ENCODE data around the gene MRPS2.

The MRPS2 gene

GRCh38 chr9:135551456-135551855 lies 51.0 kb downstream of the MRPS2 start:
- POLR2A ChIA-PET, result no interaction called here
- CTCF ChIA-PET, result no interaction called here
- H3K4me3 ChIP-seq (ENCODE audit: low read depth, low read length), result no peak overlapping the region
- TF ChIP-seq, protein P1, sequence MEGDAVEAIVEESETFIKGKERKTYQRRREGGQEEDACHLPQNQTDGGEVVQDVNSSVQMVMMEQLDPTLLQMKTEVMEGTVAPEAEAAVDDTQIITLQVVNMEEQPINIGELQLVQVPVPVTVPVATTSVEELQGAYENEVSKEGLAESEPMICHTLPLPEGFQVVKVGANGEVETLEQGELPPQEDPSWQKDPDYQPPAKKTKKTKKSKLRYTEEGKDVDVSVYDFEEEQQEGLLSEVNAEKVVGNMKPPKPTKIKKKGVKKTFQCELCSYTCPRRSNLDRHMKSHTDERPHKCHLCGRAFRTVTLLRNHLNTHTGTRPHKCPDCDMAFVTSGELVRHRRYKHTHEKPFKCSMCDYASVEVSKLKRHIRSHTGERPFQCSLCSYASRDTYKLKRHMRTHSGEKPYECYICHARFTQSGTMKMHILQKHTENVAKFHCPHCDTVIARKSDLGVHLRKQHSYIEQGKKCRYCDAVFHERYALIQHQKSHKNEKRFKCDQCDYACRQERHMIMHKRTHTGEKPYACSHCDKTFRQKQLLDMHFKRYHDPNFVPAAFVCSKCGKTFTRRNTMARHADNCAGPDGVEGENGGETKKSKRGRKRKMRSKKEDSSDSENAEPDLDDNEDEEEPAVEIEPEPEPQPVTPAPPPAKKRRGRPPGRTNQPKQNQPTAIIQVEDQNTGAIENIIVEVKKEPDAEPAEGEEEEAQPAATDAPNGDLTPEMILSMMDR (IDR thresholded peaks at IDR 0.05; ENCODE audit: insufficient read depth, low read length, missing control alignments), result no peak
- DNase-seq (ENCODE audit: low read depth, low spot score), result no peak

- DNase-seq (ENCODE audit: low read depth, low spot score), result no peak
- ChIA-PET POLR2A (no interaction called here), CTCF (no interaction called here)
- H3K4me3 ChIP-seq (ENCODE audit: low read depth, low read length), result no peak overlapping the region
- TF ChIP-seq, protein P1 (IDR thresholded peaks at IDR 0.05; ENCODE audit: insufficient read depth, low read length, missing control alignments), result no peak
Measured at GRCh38 chr9:135552021-135552697, 51.7 kb downstream of the MRPS2 start.

- ChIA-PET POLR2A (no interaction called here), CTCF (interaction anchor here (1.8 kb wide), 1 partner anchor 49 kb away, joined by 4 read pairs; no protein-coding TSS in a partner anchor)
- TF ChIP-seq, protein P1 (IDR thresholded peaks at IDR 0.05; ENCODE audit: insufficient read depth, low read length, missing control alignments), result no peak
- DNase-seq (ENCODE audit: low read depth, low spot score), result no peak
- no peak overlapping the region for H3K4me3 ChIP-seq (ENCODE audit: low read depth, low read length)
Measured at GRCh38 chr9:135552698-135553171, 52.3 kb downstream of the MRPS2 start.

Data from AG04449 (cell line).